ENCODE measurements around the gene GJD3. TPM values are rescaled to one million over a fixed set of nuclear protein-coding genes. Genes with fewer than 3 reads are reported as not detected.

The GJD3 gene
- total and polyA plus RNA-seq, 12 donors = 0.65 to 6.2 (median 1.6) TPM

DNA sequence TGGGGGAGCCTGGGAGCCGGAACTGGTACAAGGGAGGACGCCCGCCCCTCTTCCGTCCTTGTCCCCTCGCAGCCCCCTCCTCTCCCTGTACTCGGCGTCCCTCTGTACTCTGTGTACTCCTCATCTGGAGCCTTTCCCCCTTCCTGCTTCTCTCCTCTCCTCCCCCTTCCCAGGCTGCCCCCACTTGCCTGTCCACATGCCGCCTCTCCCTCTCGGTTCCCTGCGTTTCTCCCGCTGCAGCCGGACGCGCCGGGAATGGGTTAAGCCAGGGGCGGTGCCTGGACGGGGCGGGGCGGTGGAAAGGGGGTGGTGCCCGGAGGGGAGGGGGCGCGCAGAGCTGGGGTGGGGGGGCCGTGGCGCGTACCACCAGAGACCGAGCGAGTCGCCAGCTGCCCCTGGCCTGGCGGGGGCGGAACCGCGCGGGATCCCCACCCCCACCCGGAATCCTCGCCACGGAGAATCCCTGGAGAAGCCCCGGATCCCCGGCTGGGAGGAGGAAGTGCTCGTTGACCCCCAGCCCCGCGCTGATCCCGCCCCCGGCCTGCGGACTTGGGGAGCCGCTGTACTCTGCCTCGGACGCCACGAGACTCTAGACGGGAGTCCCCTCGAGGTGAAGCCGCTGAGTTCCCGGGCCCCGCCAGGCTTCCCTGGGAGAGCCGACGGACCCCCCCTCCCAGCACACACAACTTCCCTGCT, 22.6 kb downstream of the GJD3 start:
- TF ChIP-seq, protein P1, sequence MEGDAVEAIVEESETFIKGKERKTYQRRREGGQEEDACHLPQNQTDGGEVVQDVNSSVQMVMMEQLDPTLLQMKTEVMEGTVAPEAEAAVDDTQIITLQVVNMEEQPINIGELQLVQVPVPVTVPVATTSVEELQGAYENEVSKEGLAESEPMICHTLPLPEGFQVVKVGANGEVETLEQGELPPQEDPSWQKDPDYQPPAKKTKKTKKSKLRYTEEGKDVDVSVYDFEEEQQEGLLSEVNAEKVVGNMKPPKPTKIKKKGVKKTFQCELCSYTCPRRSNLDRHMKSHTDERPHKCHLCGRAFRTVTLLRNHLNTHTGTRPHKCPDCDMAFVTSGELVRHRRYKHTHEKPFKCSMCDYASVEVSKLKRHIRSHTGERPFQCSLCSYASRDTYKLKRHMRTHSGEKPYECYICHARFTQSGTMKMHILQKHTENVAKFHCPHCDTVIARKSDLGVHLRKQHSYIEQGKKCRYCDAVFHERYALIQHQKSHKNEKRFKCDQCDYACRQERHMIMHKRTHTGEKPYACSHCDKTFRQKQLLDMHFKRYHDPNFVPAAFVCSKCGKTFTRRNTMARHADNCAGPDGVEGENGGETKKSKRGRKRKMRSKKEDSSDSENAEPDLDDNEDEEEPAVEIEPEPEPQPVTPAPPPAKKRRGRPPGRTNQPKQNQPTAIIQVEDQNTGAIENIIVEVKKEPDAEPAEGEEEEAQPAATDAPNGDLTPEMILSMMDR (IDR thresholded peaks at IDR 0.05) = no peak
- Histone ChIP-seq H3K36me3 (peaks cover 0 to 8% (median 0%) of the 10 kb centered on the region in 9 donors), H3K27ac (peak overlapping the region; percentile 88 to 99 (median 98)), H3K4me1 (peaks cover 14 to 82% (median 74%) of the 10 kb centered on the region in 9 donors), H3K27me3 (no peaks in the 10 kb centered on the region), H3K4me3 (peak overlapping the region; percentile 78 to 97 (median 90)), H3K9me3 (no peaks in the 10 kb centered on the region)
- DNase-seq (peak; percentile 87 to 88), ATAC-seq (peak; percentile 58 to 73 (median 64))
- intact Hi-C loops (cut with DNase I) = loop anchor here in 4 of 10 donors (2.0 to 10.0 kb wide), 4 partner anchors 21 to 227 kb away; no protein-coding TSS in a partner anchor
- 3% methylated on average over 40 to 55 of the region's 55 CpGs for WGBS, 2 donors

DNA sequence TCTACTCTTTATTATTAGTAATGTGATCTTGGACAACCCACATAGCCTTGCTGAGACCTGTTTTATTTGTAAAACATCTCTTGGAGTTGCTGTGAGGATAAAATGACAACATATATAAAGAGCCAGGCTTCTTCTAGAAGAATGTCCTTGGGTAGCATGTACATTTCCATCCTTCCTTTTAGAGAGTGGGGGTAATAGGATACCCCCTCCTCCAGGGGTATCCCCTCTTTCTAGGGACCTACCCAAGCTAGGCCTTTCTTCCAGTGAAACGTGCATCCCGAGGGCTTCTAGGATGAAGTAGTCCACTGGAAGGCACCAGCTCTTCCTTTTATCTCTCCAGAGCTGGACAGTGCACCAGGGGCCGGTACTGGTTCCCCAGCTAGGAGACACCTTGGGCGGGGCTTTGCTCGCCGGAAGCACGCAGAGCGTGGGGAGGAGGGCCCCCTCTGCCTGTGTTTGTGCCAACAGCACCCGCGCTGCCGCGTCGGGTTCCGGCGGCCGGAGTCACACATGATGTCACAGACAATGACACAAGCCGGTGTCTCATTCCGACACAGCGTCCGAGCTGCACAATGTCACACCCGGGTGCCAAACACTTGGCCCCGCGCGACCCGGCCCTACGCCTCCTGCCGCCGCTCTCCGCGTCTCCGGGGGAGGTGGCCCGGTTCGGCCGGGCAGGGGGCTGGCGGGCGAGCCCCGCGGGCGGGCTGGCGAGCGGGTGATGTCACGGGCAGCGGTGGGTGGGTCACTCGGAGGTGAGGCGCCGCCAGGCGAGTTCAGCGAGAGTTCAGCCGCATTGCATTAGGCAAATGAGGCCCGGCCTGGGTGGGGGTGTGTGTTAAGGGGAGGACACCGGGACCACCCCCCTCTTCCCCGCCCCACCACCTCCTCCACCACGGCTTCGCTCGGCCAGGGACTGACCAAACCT, 23.4 kb downstream of the GJD3 start:
- WGBS, 2 donors = 0% methylated on average over 53 to 55 of the region's 55 CpGs
- Histone ChIP-seq H3K9me3 (no peaks in the 10 kb centered on the region), H3K36me3 (peaks cover 0 to 8% (median 0%) of the 10 kb centered on the region in 9 donors), H3K27me3 (no peaks in the 10 kb centered on the region), H3K27ac (peak overlapping the region; percentile 88 to 99 (median 98)), H3K4me1 (peaks cover 10 to 82% (median 70%) of the 10 kb centered on the region in 9 donors), H3K4me3 (peak overlapping the region; percentile 78 to 97 (median 90))
- DNase-seq (peak; percentile 93), ATAC-seq (peak; percentile 58 to 79 (median 73))
- intact Hi-C loops (cut with DNase I) = loop anchor here in 2 of 10 donors (2.0 to 10.0 kb wide), 2 partner anchors 22 to 226 kb away; no protein-coding TSS in a partner anchor
- TF ChIP-seq, protein P1 (IDR thresholded peaks at IDR 0.05) = peak in 6 of 9 donors; percentile 32 to 55 (median 42)

DNA sequence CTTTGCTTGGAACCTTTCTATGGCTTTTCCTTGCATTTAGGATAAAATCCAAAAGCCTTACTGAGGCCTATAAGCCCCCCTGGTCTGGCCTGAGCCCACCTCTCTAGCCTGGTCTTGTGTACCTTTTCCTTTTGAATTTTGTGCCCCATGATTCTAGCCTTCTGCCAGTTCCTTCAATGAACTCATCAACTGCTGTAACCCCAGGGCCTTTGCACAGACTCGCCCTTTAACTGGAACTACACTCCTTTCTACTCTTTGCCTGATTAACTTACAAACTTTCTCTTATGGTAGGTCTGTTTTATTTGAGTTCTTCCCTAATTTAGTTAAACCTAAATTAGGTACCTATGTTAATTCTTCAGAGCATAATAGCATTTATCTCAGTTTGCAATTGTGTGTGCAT, 24.2 kb downstream of the GJD3 start:
- H3K27me3 ChIP-seq = no peaks in the 10 kb centered on the region
- intact Hi-C loops (cut with DNase I) = loop anchor here in 2 of 10 donors (2.0 to 10.0 kb wide), 2 partner anchors 22 to 226 kb away; no protein-coding TSS in a partner anchor
- H3K27ac ChIP-seq = peak overlapping the region in 9 of 10 donors; percentile 92 to 99 (median 98)
- no peak for DNase-seq
- H3K9me3 ChIP-seq = no peaks in the 10 kb centered on the region
- peak overlapping the region in 3 of 10 donors; percentile 90 to 97 (median 93) for H3K4me3 ChIP-seq
- ATAC-seq = no peak
- TF ChIP-seq, protein P1 (IDR thresholded peaks at IDR 0.05) = no peak
- whole genome bisulfite sequencing, 2 donors = 97 to 98% methylated on average over 1 of the region's 1 CpG
- H3K4me1 ChIP-seq = peaks cover 15 to 82% (median 70%) of the 10 kb centered on the region in 9 donors
- H3K36me3 ChIP-seq = peaks cover 0 to 8% (median 0%) of the 10 kb centered on the region in 9 donors
